SU-DHL-6 (cell line): ENCODE measurements around the gene CNTFR.

Source experiments
- EZH2phosphoT487 ChIP-seq: fragments of 200-600 bp; sonication (generic), shearing (Covaris generic); conservative IDR thresholded peaks from 2 replicates; pipeline ENCODE4 v1.6.1; 2018; ENCODE audit warnings: mild to moderate bottlenecking, antibody characterized with exemption, low read length, moderate library complexity, mixed read lengths
- TF ChIP-seq, protein P1 (sequence below): fragments of 200-600 bp; sonication (generic); IDR thresholded peaks from one replicate; pipeline ENCODE4 v1.5.1; 2017; ENCODE audit warnings: antibody characterized with exemption, mild to moderate bottlenecking, low read length, moderate library complexity; ENCODE audit not compliant: insufficient read depth, poor library complexity, severe bottlenecking

GRCh38 chr9:34630402-34631154 lies 41.1 kb upstream of the CNTFR start:
- TF ChIP-seq, protein P1, sequence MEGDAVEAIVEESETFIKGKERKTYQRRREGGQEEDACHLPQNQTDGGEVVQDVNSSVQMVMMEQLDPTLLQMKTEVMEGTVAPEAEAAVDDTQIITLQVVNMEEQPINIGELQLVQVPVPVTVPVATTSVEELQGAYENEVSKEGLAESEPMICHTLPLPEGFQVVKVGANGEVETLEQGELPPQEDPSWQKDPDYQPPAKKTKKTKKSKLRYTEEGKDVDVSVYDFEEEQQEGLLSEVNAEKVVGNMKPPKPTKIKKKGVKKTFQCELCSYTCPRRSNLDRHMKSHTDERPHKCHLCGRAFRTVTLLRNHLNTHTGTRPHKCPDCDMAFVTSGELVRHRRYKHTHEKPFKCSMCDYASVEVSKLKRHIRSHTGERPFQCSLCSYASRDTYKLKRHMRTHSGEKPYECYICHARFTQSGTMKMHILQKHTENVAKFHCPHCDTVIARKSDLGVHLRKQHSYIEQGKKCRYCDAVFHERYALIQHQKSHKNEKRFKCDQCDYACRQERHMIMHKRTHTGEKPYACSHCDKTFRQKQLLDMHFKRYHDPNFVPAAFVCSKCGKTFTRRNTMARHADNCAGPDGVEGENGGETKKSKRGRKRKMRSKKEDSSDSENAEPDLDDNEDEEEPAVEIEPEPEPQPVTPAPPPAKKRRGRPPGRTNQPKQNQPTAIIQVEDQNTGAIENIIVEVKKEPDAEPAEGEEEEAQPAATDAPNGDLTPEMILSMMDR: no peak
- no peak for TF ChIP-seq EZH2phosphoT487
